Measurements from ENCODE around the gene C1orf226.

C1orf226 gene

DNA sequence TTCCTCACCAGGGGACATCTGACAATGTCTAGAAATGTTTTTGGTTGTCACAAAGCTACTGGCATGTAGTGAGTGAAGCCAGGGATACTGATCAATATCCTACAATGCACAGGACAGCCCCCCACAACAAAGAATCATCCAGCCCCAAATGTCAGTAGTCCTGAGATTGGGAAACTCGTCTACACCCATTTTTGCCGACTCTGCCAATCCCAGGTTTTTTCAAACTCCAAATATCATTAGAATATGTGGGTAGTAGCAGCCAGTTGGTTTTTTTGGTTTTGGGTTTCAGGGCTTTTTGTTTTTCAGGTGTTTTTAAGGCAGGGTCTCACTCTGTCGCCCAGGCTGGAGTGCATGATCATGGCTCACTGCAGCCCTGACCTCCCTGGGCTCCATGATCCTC is 10.8 kb upstream of the C1orf226 start:
- no peak for DNase-seq (ENCODE audit: insufficient read length, low spot score)
- TF ChIP-seq POLR2A (IDR thresholded peaks at IDR 0.05; ENCODE audit: low read depth, low read length), result no peak
- no peak for FAIRE-seq

DNA sequence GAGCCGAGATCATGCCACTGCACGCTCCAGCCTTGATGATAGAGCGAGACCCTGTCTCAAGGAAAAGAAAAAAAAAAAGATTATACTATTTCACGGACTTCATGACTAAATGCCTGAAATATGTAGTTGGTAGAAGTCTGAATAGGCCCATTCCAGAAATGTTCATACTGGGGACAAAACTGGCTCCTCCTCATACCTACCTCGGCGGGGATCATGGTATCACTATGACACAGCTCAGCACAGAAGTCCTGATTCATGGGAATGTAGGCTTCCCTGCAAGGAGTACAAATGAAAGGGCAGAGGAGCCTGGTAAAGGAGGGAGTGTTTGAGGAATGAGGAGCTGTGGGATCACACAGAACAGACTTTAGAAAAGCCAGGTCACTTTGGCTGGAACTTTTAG is 9.9 kb upstream of the C1orf226 start:
- no peak for TF ChIP-seq POLR2A (IDR thresholded peaks at IDR 0.05; ENCODE audit: low read depth, low read length)
- peak; percentile 65 for DNase-seq (ENCODE audit: insufficient read length, low spot score)
- FAIRE-seq, result no peak

DNA sequence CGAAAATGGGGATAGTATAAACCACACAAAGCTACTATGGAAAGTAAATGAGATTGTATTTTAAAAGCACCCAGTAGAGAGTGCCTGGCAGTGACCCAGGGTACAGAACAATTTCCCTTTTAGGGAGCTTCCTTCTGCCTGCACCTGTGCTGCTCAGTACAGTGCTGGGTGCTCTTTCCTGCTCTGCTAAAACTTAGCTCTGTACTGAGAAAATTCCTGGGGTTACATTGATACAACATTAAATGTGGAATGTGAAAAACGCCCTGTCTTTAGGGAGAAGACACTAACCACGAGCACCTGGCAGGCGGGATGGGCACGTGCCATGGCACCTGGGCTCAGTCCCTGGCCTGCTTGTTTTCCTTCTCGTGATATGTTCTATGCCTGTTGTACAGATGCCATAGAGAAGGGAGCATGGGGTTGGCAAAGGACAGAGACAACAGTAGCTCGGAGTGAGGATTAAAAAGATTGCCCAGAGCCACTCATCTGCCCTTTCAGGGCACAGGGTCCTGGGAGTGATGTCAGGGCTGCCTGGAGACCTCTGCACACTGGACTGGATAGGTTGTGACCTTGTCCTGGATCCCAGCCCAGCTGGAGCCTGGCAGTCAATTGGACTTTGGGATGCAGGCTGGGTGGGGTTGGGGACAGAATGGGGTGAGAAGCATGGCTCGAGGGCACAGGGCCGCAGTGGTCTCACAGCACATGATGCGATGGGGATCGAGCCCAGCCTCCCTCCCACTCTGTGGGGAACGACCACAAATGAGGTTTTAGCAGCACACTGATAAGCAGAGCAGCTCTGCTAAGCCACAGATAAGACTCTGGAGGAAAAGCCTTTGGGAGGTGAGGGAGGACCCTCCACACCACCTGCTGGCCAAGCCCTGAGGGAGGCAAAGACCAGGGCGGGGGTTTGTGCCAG is 9.1 kb upstream of the C1orf226 start:
- DNase-seq (ENCODE audit: insufficient read length, low spot score) (no peak), FAIRE-seq (no peak)

DNA sequence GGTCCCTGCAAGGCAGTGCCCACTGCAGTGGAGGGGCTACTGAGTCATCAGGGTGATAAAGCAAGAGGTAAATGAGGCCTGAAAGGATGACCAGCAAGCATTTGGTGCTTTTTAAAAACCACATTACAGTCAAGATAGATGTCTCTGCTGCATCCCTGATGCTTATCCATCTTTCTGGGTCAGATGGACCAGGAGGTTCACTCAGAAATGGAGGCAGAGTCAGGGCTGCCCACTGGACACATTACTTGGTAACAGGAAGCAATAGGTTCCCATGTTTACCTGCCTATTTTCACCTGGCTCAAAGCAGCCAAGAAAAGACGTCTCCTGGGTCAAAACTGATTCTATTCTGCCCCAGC is 8.5 kb upstream of the C1orf226 start:
- FAIRE-seq (no peak), DNase-seq (ENCODE audit: insufficient read length, low spot score) (no peak)
- no peak for TF ChIP-seq POLR2A (IDR thresholded peaks at IDR 0.05; ENCODE audit: low read depth, low read length)

More for the DNA sequence above, 9.1 kb upstream of the C1orf226 start:
- TF ChIP-seq POLR2A (IDR thresholded peaks at IDR 0.05; ENCODE audit: low read depth, low read length), result no peak

DNA sequence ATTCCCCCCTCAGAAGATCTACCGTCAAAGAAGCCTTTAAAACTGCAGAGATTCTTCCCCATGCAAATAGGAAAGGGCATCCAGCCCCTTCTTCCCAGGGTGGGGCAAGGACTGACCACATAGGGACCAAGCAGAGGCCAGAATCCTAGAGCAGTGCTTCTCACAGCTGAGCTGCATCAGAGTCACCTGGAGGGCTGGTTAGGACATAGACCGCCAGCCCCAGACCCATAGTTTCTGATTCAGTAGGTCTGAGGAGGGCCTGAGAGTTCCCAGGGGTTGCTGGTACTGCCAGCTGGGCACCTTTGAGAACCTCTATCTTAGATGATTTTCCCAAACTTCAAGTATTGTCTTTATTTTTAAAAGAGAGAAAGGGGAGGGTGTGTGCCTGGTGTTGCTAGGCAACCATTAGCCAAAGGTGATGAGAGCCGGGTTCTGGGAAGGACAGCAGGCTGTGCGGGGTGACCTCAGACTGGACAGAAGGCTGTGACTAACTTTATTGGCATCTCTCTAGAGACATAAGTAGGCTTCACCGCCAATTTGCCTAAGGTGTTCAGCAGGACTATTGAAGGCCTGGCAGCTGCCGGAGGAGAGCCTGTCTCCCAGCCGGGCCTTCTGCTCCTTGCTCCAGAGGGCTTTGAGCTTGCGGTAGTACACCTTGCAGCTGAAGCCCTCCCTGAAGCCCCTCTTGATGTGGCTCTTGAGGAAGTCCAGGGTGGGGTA is 7.8 kb upstream of the C1orf226 start:
- peak; percentile 57 for FAIRE-seq

DNA sequence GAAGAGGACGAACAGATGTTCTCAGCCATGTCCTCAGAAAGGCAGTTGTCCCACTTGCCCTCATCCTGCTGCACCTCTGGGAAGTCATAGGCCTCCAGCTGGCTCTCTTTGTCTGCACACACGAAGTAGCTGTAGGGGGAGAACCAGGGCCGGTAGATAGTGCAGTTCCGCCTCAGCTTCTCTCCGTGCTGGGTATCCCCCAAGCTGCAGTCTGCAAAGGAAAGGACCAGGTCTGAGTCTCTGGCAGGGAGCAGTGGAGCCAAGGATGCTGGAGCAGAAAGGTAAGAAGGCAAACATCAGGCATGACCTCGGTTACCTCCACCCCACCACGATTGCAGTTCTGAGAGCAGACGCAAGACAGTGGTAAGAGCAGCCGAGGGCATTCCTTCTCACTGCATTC is 7.1 kb upstream of the C1orf226 start:
- no peak for TF ChIP-seq POLR2A (IDR thresholded peaks at IDR 0.05; ENCODE audit: low read depth, low read length)
- no peak for FAIRE-seq

More for the DNA sequence above, 7.8 kb upstream of the C1orf226 start:
- peak; percentile 92 for DNase-seq (ENCODE audit: insufficient read length, low spot score)
- TF ChIP-seq POLR2A (IDR thresholded peaks at IDR 0.05; ENCODE audit: low read depth, low read length), result no peak

DNA sequence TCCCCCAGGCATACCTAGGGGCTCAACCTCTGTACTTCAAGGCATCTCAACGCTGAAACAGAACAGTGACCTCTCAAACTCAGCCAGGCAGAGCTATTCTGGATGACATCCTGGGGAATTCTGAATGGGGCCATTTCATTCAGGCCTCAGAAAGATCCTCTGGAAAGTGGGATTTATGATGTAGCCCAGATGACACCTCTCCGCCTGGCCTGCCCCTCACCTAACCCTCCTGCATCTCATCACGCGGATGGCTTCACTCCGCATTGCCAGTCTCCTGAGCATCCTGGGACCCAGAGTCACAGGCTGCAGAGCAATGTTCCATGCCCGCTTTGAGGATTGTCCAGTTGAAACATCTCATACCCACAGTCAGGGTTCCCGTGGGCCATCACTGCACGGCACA is 6.1 kb upstream of the C1orf226 start:
- DNase-seq (ENCODE audit: insufficient read length, low spot score) (no peak), FAIRE-seq (no peak)
- TF ChIP-seq POLR2A (IDR thresholded peaks at IDR 0.05; ENCODE audit: low read depth, low read length), result no peak

More for the DNA sequence above, 7.1 kb upstream of the C1orf226 start:
- DNase-seq (ENCODE audit: insufficient read length, low spot score), result no peak

DNA sequence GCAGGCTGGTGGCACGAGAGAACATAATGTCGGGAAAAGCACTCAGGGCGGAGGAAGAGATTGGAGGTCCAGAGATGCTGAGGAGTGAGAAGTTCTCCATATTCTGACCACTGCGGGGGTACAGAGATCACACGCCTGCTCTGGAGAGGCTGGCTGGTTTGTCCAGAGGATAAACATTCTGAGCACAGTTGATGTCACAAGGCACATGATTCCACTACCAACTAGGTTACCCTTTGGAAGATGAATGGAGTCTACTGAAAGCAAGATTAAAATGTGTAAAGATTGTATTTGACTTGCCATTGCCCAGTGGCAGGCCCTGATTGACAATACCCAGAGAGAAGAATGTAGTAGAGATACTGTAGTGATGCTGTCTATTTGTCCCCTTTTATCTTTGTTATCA is 4.8 kb upstream of the C1orf226 start, which contains the start of gene SPATA46:
SPATA46 (minus strand) TSS at position 164 of the 400 bp plus-strand sequence; CDS start at position 100, 64 bp downstream.
- no peak for FAIRE-seq
- no peak for TF ChIP-seq POLR2A (IDR thresholded peaks at IDR 0.05; ENCODE audit: low read depth, low read length)
- no peak for DNase-seq (ENCODE audit: insufficient read length, low spot score)

DNA sequence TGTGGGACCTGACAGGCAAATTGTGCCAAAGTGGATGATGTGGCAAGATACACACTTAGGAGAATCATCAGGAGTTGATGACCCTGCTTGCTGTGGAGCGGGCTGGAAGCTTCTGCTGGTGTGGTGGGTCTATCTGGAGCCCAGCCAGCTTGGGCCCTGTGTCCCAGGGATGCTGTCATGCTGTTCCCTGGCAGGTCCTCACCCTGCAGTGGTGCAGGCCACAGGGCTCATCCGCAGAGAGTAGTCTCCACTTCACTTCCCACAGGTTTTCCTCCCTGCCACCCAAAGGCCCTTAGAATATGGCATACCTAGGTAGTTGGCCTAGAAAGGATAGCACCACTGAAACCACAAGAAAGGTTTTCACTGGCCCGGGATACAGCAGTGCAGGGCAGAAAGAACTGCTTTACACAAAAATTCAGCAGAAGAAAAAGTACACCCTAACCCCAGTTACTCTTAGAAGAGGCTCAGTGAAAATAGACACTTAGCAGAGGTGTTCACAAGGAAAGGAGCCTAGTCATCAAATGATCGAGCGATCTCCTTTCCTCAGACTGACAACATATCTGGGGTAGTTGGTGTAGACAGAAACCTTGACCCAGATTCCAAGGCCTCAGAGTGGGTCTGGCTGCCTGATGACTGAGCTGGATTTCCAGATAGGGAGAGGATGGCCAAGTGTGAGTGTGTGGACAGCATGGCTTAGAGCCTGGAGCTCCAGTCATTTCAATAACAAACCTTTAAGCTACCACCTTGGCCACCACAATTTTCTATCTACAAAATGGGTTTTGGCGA is 1.3 kb upstream of the C1orf226 start:
- no peak for TF ChIP-seq POLR2A (IDR thresholded peaks at IDR 0.05; ENCODE audit: low read depth, low read length)
- FAIRE-seq (no peak), DNase-seq (ENCODE audit: insufficient read length, low spot score) (no peak)

DNA sequence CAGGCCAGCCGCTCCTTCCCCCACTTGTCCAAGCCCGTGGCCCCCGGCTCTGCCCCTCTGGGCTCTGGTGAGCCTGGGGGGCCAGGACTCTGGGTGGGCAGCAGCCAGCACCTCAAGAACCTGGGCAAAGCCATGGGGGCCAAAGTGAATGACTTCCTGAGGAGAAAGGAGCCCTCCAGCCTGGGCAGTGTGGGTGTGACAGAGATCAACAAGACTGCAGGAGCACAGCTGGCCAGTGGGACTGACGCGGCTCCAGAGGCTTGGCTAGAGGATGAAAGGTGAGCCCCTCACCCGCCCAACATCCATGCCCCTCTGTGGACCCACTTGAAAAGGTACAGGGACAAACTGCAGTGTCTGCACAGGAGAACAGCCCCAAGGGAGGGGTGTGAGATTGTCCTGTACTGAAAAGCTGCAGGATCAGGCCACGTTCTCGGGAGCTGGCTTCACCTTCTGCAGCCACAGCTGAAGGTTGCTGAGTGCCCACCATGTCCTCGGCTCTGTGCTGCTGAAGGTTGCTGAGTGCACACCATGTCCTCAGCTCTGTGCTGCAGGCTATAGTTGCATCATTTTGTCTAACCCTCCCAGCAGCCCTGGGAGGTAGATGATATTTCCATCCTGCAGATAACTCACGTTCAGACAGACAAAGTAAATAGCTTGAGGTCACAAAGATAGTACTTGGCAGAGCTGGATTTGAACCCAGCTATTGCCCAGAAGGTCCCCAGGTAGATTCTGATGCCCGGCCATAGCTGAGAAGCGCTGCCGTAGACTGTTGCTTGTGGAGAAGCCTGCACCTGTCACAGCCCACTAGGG is 618 bp downstream of the C1orf226 start:
- DNase-seq (ENCODE audit: insufficient read length, low spot score) (no peak), FAIRE-seq (no peak)
- TF ChIP-seq POLR2A (IDR thresholded peaks at IDR 0.05; ENCODE audit: low read depth, low read length), result no peak

DNA sequence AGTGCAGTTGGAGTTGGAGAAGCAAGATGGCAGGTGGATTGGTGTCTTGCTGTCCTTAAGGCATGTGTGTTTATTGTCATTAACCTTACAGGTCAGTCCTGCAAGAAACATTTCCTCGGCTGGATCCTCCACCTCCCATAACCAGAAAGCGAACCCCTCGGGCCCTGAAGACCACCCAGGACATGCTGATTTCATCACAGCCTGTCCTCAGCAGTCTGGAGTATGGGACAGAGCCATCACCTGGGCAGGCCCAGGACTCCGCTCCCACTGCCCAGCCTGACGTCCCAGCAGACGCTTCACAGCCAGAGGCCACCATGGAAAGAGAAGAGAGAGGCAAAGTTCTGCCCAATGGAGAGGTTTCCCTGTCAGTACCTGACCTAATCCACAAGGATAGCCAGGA is 1.6 kb downstream of the C1orf226 start:
- DNase-seq (ENCODE audit: insufficient read length, low spot score) (no peak), FAIRE-seq (no peak)
- no peak for TF ChIP-seq POLR2A (IDR thresholded peaks at IDR 0.05; ENCODE audit: low read depth, low read length)

DNA sequence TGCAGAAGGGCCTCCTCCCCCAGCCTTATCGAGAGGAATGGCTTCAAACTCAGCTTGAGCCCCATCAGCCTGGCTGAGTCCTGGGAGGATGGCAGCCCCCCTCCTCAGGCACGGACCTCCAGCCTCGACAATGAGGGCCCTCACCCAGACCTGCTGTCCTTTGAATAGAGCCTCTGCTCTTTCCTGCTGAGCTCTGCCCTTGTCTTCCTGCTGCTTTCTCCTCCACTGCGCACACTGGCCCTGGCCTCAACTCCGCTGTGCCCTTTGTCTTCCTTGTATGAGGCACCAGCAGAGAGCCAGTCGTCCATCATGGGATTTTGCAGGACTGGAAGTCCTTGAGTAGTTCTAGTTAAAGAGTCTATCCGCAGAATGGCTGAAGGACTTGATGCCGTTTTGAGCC is 2.0 kb downstream of the C1orf226 start:
- FAIRE-seq (no peak), DNase-seq (ENCODE audit: insufficient read length, low spot score) (no peak)
- no peak for TF ChIP-seq POLR2A (IDR thresholded peaks at IDR 0.05; ENCODE audit: low read depth, low read length)

DNA sequence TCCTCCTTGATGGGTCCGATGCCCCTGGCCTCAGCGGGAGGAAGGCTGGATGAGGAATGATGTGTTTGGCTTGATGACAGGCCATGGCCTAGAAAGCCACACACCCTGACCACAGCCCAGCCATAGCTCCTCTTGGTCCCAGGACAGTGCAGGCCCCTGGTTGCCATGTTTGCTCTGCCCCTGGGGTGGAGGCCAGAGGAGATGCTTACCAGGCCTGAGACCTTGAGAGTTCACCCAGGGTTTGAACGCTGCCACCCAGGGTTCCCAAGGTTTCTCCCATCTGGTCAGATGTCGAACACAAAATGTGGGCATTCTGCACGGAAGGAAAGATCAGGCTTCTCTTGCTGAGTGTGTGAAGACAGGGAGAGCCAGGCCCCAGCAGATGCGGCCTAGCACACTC is 2.6 kb downstream of the C1orf226 start:
- no peak for TF ChIP-seq POLR2A (IDR thresholded peaks at IDR 0.05; ENCODE audit: low read depth, low read length)
- no peak for FAIRE-seq

More for the DNA sequence above, 2.6 kb downstream of the C1orf226 start:
- no peak for DNase-seq (ENCODE audit: insufficient read length, low spot score)
